SW 1271 (cell line): Measurements from ENCODE around the gene TUBB4B.
"Not testable (repeated sequence)": the region's sequence is repeated elsewhere in the genome, so short reads cannot be mapped to it uniquely, and the experiment has no call there.

Experiments
- DNase-seq, 2 experiments: peaks; one replicate each; lab custom pipeline; 2025; lab: John Stamatoyannopoulos, UW

Gene TUBB4B

GRCh38 chr9:137251490-137252268, 10.6 kb downstream of the TUBB4B start:
- DNase-seq: no peak

- no peak for DNase-seq
Observed at GRCh38 chr9:137252555-137253506, 11.7 kb downstream of the TUBB4B start.

GRCh38 chr9:137253717-137254623, 12.9 kb downstream of the TUBB4B start:
- no peak for DNase-seq

- peak; percentile 65 to 88 for DNase-seq
Observed at GRCh38 chr9:137254624-137255447, 13.7 kb downstream of the TUBB4B start, which contains the start of gene NELFB. NELFB (plus strand) TSS chr9:137255327.

DNA sequence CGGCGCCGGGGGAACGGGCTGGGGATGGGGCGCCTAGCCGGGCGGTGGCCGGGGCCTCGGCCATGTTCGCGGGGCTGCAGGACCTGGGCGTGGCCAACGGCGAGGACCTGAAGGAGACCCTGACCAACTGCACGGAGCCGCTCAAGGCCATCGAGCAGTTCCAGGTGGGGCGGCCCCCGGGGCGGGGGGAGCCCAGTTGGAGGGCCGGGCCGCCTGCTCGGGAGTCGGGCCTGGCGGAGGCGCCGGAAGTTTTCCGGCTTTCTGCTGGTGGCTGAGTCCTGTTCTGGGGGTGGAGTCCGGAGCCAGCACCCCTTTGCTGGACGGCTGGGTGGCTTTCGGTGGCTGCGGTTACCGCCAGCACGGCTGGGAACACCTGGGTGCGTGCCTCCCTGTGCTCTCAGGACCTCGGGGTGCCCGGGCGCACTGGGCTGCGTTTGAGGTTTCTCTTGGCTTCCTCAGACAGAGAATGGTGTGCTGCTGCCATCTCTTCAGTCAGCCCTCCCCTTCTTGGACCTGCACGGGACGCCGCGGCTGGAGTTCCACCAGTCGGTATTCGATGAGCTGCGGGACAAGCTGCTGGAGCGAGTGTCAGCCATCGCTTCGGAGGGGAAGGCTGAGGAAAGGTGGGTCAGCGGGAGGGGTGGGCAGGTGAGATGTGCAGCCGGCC, 14.5 kb downstream of the TUBB4B start:
- DNase-seq: peak in 1 of 2 experiments; percentile 53

- no peak for DNase-seq
Observed at GRCh38 chr9:137256362-137256761, 15.3 kb downstream of the TUBB4B start.

GRCh38 chr9:137256856-137257255, 15.8 kb downstream of the TUBB4B start:
- DNase-seq: no peak

DNA sequence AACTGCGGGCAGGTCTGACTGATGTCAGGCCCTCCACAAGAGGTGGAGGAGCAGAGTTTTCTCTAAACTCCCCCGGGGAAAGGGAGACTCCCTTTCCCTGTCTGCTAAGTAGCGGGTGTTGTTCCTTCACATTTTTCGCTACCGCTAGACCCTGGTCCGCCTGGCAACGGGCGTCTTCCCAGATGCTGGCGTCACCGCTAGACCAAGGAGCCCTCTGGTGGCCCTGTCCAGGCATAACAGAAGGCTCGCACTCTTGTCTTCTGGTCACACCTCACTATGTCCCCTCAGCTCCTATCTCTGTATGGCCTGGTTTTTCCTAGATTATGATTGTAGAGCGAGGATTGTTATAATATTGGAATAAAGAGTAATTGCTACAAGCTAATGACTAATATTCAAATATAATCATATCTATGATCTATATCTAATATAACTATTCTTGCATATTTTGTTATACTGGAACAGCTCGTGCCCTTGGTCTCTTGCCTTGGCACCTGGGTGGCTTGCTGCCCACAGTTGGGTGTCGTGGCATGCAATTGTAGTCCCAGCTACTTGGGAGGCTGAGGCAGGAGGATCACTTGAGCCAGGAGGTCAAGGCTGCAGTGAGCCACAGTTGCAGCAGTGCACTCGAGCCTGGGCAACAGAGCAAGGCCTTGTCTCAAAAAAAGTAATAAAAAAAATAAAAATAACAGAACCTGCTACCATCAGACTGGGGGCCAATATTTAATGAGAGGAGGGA, 21.3 kb downstream of the TUBB4B start:
- DNase-seq: not testable (repeated sequence)

DNA sequence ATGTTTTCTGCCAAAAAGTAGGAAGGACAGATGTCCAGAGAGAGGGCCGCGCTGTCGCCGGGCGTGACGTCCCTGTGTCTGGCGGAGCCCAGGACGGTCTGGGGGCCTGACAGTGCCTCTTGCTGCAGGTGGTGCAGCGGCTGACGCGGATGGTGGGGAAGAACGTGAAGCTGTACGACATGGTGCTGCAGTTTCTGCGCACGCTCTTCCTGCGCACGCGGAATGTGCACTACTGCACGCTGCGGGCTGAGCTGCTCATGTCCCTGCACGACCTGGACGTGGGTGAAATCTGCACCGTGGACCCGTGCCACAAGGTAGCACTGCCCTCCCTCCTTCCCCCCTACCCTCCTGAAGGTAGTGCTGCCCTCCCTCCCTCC, 21.8 kb downstream of the TUBB4B start:
- no peak for DNase-seq

DNA sequence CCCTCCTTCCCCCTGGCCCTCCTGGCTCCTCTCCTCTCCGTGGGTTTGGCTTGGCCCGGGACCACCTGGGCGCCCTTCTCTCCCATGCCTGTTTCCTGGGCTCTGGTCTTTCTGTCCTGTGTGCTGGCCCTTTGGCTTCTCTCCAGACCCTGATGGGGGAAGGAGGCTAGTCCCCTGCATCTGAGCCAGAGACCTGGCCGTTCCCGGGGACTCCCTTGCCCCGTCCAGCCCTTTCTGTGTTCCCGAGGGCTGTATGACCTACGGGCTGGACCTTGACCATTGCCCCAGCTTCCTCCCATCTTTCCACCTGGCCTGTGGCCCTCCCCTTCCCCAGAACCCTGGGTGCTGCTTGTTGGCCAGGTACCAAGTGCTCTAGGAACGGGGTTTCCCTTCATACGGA, 22.4 kb downstream of the TUBB4B start:
- DNase-seq: no peak

- DNase-seq: no peak
Observed at GRCh38 chr9:137264067-137264466, 23.0 kb downstream of the TUBB4B start.

GRCh38 chr9:137265496-137266161, 24.5 kb downstream of the TUBB4B start:
- no peak for DNase-seq

DNA sequence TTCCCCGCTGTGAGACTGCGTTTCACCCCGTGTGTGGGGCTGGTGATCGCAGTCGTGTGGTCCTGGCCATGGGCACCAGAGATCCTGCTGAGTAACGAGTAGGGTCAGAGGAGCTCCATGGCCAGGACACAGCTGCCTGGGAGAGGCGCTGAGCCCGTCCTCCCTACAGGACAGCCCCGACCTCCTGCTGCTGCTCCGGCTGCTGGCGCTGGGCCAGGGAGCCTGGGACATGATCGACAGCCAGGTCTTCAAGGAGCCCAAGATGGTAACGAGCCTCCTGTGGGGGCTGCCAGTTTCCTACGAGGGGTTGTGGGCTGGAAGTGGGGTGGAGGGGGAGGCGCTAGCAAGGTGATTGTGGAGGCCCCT, 25.1 kb downstream of the TUBB4B start:
- DNase-seq: no peak

GRCh38 chr9:137266585-137267453, 25.7 kb downstream of the TUBB4B start:
- no peak for DNase-seq

GRCh38 chr9:137267933-137268355, 26.9 kb downstream of the TUBB4B start:
- DNase-seq: no peak

GRCh38 chr9:137268538-137269201, 27.6 kb downstream of the TUBB4B start:
- no peak for DNase-seq

DNA sequence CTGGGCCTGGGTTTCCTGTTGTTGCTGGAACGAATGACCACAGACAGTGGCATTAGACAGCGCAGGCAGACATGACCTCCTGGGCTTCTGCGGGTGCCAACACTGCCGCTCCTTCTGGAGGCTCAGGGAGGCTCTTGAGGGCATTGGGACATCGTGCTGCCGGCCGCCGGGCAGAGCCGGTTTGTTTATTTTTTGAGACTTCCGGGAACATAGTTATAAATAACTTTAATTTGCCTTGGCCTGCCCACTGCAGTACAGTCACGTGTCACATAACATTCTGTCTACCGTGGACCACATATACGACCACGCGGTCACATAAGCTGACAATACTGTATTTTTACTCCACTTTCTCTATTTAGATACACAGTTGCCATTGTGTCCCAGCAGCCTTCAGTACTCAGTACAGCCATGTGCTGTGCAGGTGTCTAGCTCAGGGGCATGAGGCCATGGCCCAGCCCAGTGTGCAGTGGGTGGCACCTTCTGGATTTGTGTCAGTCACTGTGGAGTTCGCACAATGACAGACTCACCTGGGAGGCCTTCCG, 28.2 kb downstream of the TUBB4B start:
- no peak for DNase-seq
